ENCODE results near the gene ATP5F1B.
A peak's percentile ranks its signal among the peaks of the same experiment; 100 is the strongest.
"Not testable (repeated sequence)": the region's sequence is repeated elsewhere in the genome, so short reads cannot be mapped to it uniquely, and the experiment has no call there.

ATP5F1B gene
- 244 reads per million, percentile 94 among the genes with 10 or more reads in this experiment for total RNA-seq

DNA sequence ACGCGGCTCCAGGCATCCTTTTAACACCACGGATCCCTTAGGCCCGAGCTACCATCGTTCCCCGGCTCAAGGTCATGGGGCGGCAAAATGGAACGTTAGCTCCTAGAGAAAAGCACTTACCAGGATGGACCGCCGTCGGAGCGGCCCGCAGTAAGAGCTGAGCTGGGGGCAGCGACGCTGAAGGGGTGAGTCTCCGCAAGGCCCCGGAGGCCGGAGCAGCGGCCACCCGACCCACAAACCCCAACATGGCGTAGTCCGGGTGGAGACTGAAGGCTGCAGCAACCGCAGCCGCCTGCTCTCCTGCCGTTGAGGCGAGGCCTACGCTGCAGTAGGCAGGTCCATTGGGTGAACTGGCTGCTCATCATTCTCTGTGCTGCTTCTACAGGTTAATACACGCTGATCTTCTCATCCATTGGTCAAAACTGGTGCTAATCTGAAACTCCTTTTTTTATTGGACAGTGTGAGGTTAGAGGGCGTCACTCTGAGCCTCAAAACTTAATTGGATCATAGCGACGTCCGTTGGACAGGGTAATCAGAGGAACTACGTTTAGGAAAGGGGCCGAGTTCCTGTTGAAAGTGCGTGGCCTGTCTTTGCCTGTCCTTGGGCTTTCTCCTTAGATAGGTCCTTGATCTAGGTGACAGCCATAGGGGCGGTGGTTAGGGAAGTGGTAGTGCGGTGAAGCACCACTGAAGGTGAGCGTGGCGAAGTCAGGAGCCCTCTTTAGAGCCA is at the start of gene ATP5F1B:
TSS of gene ATP5F1B (minus strand) at position 268 of the 730 bp plus-strand sequence. CDS start at position 247, 21 bp downstream.
- DNase-seq = peak; percentile 91

GRCh38 chr12:56694161-56694560 is 48.4 kb upstream of the ATP5F1B start:
- DNase-seq = no peak

DNA sequence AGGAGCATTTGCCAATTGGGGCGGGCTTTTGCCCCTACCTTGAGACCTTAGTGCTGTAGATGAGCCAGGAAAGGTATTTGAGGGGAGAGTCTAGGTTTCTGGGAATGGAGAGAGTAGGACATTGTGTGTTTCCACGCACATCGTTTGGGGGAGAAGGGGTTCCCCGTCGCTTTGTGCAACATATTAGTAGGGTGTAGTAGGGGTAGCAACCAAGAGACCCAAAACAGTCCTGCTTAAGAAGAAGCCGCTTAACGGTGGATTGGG is 43.0 kb upstream of the ATP5F1B start:
- no peak for DNase-seq

GRCh38 chr12:56688129-56688845 is 42.5 kb upstream of the ATP5F1B start, which contains the start of gene PTGES3:
TSS of gene PTGES3 (minus strand) at chr12:56688284. CDS start at chr12:56687999, 285 bp downstream.
- DNase-seq = peak; percentile 95

DNA sequence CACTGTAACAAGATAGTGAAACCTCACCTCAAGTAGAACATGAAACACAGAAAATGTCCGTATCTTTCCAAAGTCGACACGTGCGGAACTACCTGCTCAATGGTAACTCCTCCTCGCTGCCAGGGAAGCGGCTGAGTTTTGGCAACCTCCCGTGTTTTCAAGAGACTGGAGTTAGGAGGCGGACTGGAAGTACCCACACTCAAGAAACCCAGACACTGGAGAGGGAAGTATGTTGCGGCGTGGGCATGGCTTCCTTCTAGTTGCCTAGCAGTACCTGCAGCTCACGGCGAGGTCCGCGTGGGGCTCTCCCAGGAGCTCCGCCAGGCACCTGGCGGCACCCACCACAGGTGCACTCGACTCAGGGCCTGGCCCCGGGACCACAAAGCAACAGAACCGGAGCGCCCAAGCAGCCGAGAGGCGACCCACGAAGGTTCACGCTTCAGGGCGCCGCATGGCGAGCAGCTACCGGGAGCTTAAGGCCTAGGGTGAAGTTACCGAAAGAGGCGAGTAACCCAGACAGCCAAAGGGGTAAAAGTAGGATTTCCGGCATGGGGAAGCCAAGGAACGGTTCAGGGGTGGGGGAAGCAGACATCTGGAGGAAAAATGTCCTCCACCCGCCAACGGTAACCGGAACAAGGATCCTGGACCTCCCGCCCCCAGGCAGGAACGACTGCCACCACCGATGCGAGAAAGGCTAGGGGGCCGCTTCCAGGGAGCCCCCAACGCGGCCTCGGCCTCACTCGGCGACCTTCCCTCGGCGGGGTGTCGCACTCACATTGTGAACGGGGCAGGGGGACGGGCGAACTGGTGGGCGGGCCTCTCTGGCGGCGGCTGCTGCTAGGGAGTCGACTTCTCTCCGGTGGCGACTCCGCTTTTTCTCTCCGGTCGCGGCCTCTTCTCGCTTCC is 41.7 kb upstream of the ATP5F1B start:
- peak; percentile 57 for DNase-seq

DNA sequence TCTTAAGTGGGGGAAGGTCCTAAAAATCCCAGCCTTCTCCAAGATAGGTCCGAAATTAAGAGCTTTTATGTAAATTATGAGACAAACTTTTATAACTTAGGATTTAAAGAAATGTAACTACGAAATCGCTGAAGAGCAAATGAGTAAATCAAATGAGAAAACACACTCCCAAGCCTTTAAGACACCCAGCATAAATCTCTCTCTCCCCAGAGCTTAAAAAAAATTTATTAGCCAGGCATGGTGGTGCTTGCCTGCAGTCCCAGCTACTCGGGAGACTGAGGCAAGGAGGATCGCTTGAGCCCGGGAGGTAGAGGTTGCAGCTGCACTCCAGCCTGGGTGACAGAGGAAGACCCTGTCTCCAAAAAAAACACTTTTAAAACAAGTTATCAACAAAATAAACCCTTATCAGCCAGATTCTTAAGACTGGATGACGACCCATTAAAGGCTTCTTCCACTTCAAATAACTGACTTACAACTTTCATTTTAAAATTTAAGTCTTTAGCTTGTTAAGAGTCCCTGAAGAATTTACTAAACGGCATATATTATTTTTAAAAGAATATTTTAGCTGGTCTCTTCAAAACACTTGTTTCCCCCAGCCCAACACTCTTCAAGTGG is 39.1 kb upstream of the ATP5F1B start:
- no peak for DNase-seq

DNA sequence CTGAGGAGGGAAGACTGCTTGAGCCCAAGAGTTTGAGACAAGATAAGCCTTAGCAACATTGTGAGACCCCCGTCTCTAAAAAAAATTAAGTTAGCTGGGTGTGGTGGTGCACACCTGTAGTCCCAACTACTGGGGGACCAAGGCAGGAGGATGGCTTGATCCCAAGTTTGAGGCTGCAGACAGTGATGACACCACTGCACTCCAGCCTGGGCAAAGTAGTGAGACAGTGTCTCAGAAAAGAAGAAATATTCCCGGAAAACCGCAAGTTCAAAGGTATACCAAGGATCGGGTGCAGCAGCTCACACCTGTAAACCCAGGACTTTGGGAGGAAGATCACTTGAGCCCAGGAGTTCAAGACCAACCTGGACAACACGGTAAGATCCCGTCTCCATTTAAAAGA is 36.5 kb upstream of the ATP5F1B start:
- no peak for DNase-seq

DNA sequence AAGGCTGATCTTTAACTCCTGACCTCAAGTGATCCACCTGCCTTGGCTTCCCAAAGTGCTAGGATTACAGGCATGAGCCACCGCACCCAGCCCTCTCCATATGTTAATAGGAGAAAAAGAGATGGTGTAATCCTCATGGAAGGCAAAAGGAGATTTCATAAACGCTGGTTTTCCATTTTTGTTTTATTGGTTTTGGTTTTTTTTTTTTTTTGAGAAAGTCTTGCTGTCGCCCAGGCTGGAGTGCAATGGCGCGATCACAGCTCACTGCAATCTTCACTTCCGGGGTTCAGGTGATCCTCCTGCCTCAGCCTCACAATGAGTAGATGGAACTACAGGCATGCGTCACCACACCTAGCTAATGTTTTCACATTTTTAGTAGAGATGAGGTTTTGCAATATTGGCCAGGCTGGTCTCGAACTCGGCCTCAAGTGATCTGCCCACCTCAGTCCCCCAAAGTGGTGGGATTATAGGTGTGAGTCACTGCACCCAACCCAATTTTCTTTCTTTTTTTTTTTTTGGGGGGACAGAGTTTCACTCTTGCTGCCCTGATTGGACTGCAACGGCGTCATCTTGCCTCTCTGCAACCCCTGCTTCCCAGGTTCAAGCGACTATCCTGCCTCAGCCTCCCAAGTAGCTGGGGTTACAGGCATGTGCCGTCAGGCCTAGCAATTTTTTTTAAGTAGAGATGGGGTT is 34.2 kb upstream of the ATP5F1B start:
- no peak for DNase-seq

DNA sequence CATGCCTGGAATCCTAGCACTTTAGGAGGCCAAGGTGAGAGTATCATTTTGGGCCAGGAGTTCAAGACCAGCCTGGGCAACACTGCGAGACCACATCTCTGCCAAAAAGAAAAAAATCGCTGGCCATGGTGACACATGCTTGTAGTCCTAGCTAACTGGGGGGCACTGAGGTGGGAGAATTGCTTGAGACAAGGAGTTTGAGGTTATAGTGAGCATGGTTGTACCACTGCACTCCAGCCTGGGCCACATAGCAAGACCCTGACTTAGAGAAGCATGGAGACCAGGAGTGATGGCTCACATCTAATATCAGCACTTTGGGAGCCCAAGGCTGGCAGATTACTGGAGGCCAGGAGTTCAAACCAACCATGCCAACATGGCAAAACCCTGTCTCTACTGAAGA is 33.1 kb upstream of the ATP5F1B start:
- DNase-seq = no peak

GRCh38 chr12:56677680-56678079 is 31.9 kb upstream of the ATP5F1B start:
- no peak for DNase-seq

- DNase-seq = no peak
These were observed 31.2 kb upstream of the ATP5F1B start for GRCh38 chr12:56676851-56677580.

DNA sequence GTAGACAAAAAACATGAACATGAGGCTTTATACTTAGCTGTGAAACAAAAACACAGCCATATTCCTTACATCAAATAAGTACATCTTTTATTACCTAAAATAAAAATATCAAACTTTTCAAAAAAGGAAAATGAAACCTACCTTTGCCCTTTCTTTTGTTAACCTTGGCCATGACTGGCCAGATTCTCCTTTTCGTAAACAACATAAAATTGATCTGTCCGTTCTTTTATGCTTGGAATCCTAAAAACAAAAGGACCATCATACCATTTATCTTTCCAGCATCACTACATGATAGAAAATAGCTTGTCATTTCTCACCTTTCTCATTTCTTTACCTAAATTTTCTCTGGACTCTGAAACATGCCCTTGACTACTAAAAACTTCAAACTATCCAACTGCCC is 25.8 kb upstream of the ATP5F1B start:
- DNase-seq = no peak

DNA sequence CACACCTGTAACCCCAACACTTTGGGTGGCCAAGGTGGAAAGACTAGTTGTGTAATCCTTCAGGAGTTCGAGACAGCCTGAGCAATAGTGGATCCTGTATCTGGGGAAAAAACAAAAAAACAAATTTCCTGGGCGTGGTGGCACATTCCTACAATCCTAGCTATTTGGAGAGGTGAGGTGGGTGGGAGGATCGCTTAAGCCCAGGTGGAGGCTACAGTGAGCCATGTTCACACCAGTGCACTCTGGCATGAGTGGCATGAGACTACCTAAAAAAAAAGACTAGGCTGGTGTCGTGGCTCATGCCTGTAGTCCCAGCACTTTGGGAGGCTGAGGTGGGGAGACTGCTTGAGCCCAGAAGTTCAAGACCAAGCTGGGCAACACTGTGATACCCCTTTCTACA is 25.1 kb upstream of the ATP5F1B start:
- no peak for DNase-seq

DNA sequence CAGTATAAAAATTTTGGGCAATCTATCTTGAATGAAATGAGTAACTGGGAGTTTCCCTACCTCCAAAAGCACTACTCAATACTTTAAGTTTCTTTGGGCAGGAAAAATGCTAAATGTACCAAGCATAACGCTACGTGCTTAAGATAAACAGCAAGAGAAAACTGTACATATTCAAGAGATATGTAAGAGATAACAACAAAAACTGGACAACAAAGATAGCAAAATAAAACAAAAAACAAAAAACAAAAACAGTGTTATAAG is 22.3 kb upstream of the ATP5F1B start:
- DNase-seq = no peak

DNA sequence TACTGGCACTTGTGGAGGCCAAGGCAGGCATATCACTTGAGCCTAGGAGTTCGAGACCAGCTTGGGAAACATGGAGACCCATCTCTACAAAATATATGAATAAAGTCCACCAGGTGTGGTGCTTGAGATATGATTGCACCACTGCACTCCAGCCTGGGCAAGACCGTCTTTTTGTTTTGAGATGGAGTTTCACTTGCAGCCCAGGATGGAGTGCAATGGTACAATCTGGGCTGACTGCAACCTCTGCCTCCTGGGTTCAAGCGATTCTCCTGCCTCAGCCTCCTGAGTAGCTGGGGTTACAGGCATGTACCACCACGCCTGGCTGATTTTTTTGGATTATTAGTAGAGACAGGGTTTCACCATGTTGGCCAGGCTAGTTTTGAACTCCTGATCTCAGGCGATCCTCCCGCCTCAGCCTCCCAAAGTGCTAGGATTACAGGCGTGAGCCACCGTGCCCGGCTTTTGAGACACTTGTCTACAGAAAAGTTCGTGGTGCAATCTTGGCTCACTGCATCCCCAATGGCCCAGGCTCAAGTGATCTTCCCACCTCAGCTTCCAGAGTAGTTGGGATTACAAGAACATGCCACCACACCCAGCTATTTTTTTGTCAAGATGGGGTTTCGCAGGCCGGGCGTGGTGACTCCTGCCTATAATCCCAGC is 16.3 kb upstream of the ATP5F1B start:
- no peak for DNase-seq

DNA sequence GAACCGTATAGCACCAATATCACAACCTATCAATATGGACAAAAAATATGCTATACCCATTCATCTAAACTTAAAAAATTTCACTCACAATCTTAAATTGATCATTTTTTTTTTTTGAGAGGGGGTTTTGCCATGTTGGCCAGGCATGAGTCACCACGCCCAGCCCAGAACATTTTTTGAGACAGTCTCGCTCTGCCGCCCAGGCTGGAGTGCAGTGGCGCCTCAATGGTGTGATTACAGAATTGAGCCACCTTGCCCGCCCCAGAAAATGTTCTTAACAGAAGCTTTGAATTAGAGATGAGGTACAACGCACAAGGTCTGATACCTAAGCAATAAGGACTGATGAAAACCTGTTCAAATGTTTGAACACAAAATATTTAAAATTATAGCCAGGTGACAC is 15.8 kb upstream of the ATP5F1B start:
- DNase-seq = no peak

DNA sequence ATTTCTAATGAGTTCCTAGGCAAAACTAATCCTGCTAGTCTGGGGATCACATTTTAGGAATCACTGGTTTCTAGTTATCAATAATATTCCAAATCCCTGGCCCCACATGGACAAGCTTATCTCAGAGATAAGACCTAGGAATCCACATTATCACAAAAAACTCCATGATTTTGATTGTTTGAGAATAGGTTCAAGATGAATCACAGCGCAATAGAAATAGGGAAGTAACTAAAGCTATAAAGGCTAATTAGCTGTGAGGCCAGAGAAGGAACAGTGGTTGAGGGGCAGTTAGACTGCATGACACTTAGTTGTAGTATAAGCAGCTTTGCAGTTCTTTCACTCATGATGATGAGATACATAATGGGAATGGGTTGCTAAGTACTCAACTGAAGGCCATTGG is 13.1 kb upstream of the ATP5F1B start:
- no peak for DNase-seq

DNA sequence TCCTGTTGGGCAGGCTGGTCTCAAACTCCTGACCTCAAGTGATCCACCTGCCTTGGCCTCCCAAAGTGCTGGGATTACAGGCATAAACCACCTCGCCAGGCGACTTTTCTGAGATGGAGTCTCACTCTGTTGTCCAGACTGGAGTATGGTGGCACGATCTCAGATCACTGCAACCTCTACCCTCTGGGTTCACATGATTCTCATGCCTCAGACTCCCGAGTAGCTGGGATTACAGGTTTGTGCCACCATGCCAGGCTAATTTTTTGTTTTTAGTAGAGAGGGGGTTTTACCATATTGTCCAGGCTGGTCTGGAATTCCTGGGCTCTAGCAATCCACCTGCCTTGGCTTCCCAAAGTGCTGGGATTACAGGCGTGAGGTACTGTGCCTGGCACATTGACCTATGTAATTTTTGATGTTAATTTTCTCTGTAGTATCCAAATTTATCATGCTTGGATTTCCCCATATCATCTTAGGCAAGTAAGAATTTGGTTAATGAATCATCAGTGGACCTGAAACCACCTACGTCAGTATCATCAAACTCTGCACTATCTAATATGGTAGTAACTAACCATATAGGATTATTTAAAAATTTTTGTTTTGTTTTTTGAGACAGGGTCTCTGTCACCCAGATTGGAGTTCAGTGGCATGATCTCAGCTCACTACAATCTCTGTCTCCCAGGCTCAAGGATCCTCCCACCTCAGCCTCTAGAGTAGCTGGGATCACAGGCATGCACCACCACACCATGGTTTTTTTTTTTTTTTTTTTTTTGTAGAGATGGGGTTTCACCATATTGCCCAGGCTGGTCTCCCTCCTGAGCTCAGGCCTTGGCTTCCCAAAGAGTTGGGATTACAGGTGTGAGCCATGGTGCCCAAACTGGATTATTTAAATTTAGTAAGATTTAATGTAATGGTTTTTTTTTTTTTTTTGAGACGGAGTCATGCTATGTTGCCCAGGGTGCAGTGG is 11.9 kb upstream of the ATP5F1B start:
- DNase-seq = no peak

- not testable (repeated sequence) for DNase-seq
These were observed 8.0 kb upstream of the ATP5F1B start for GRCh38 chr12:56653781-56654180.

- DNase-seq = not testable (repeated sequence)
These were observed 2.2 kb upstream of the ATP5F1B start for GRCh38 chr12:56648023-56648422.
